ENCODE results near the gene SPEG.
"Not testable (repeated sequence)": the region's sequence is repeated elsewhere in the genome, so short reads cannot be mapped to it uniquely, and the experiment has no call there.

Gene SPEG

GRCh38 chr2:219404954-219405353, 29.7 kb upstream of the SPEG start:
- DNase-seq (ENCODE audit: low read depth in 2 of 2), result no peak

- no peak for DNase-seq (ENCODE audit: low read depth in 2 of 2)
Observed at GRCh38 chr2:219405451-219405850, 29.2 kb upstream of the SPEG start.

GRCh38 chr2:219405958-219406860, 28.4 kb upstream of the SPEG start:
- no peak for DNase-seq (ENCODE audit: low read depth in 2 of 2)

- no peak for DNase-seq (ENCODE audit: low read depth in 2 of 2)
Observed at GRCh38 chr2:219406861-219407230, 27.8 kb upstream of the SPEG start.

GRCh38 chr2:219407343-219407742, 27.3 kb upstream of the SPEG start:
- not testable (repeated sequence) for DNase-seq (ENCODE audit: low read depth in 2 of 2)

- no peak for DNase-seq (ENCODE audit: low read depth in 2 of 2)
Observed at GRCh38 chr2:219408204-219408603, 26.4 kb upstream of the SPEG start.

- DNase-seq (ENCODE audit: low read depth in 2 of 2), result no peak
Observed at GRCh38 chr2:219408631-219409030, 26.0 kb upstream of the SPEG start.

- DNase-seq (ENCODE audit: low read depth in 2 of 2), result no peak
Observed at GRCh38 chr2:219409619-219410018, 25.0 kb upstream of the SPEG start.

- no peak for DNase-seq (ENCODE audit: low read depth in 2 of 2)
Observed at GRCh38 chr2:219410390-219410789, 24.3 kb upstream of the SPEG start.

- DNase-seq (ENCODE audit: low read depth in 2 of 2), result no peak
Observed at GRCh38 chr2:219414857-219415256, 19.8 kb upstream of the SPEG start.

- DNase-seq (ENCODE audit: low read depth in 2 of 2), result no peak
Observed at GRCh38 chr2:219415580-219416234, 18.9 kb upstream of the SPEG start.

- no peak for DNase-seq (ENCODE audit: low read depth in 2 of 2)
Observed at GRCh38 chr2:219416235-219416602, 18.4 kb upstream of the SPEG start.

- no peak for DNase-seq (ENCODE audit: low read depth in 2 of 2)
Observed at GRCh38 chr2:219416938-219417337, 17.7 kb upstream of the SPEG start.

GRCh38 chr2:219417374-219417773, 17.3 kb upstream of the SPEG start:
- no peak for DNase-seq (ENCODE audit: low read depth in 2 of 2)

GRCh38 chr2:219418155-219419011, 16.3 kb upstream of the SPEG start, which contains the start of gene DES:
Gene DES, plus strand, starts transcription at chr2:219418377. Its CDS starts 86 bp downstream, at chr2:219418463.
- no peak for DNase-seq (ENCODE audit: low read depth in 2 of 2)

- DNase-seq (ENCODE audit: low read depth in 2 of 2), result no peak
Observed at GRCh38 chr2:219419012-219419324, 15.7 kb upstream of the SPEG start.

- no peak for DNase-seq (ENCODE audit: low read depth in 2 of 2)
Observed at GRCh38 chr2:219419331-219420197, 15.1 kb upstream of the SPEG start.

- no peak for DNase-seq (ENCODE audit: low read depth in 2 of 2)
Observed at GRCh38 chr2:219420687-219421086, 14.0 kb upstream of the SPEG start.

- no peak for DNase-seq (ENCODE audit: low read depth in 2 of 2)
Observed at GRCh38 chr2:219421323-219421722, 13.3 kb upstream of the SPEG start.

GRCh38 chr2:219422952-219423534, 11.6 kb upstream of the SPEG start:
- DNase-seq (ENCODE audit: low read depth in 2 of 2), result no peak
